ENCODE data around the gene QDPR. TPM values are rescaled to one million over a fixed set of nuclear protein-coding genes. Genes with fewer than 3 reads are reported as not detected.

The QDPR gene
- total and polyA plus RNA-seq, 2 donors (not counting 1 experiment from before 2014, with no cell fraction given) = 2.7 to 8.1 TPM

- ChIA-PET POLR2A (no interaction called here), CTCF (interaction anchor here (0.6 kb wide), 2 partner anchors 8 to 246 kb away, joined by 3 read pairs; no protein-coding TSS in a partner anchor)
- Mint-ChIP-seq H3K4me1 (no peaks in the 10 kb centered on the region), H3K4me3 (no peak overlapping the region), H3K9me3 (ENCODE audit: insufficient read depth) (no peaks in the 10 kb centered on the region), H3K27me3 (no peaks in the 10 kb centered on the region), H3K27ac (no peak overlapping the region)
- no peaks in the 10 kb centered on the region for H4K20me1 ChIP-seq (ENCODE audit: control insufficient read depth, insufficient read depth, low read length, poor library complexity, severe bottlenecking)
- H3K4me2 ChIP-seq (replicated peaks; ENCODE audit: low read depth, low read length, poor library complexity, severe bottlenecking) = no peak overlapping the region
- no peak overlapping the region for H3K9ac ChIP-seq (ENCODE audit: low read length)
- peak; percentile 27 for TF ChIP-seq CTCF (IDR thresholded peaks at IDR 0.05)
- TF ChIP-seq EZH2 (IDR thresholded peaks at IDR 0.05; ENCODE audit: borderline replicate concordance, insufficient read depth, low read depth, low read length, poor library complexity, severe bottlenecking) = no peak
- WGBS (ENCODE audit: insufficient coverage) = 92% methylated on average over 2 of the region's 9 CpGs
- H3K4me1 ChIP-seq (ENCODE audit: control insufficient read depth in 2 of 2, insufficient read depth in 2 of 2, low read length in 2 of 2) = no peaks in the 10 kb centered on the region
- H3K27ac ChIP-seq (ENCODE audit: low read length in 2 of 2) = no peak overlapping the region
- DNase-seq (no peak), ATAC-seq (ENCODE audit: low read depth) (no peak)
- no peaks in the 10 kb centered on the region for H3K79me2 ChIP-seq (ENCODE audit: control insufficient read depth, insufficient read depth, low read length)
- intact Hi-C loops (cut with micrococcal nuclease) = no loop called here
- no peak overlapping the region for H3K4me3 ChIP-seq (ENCODE audit: control extremely low read depth in 1 of 5, extremely low read depth in 1 of 5, insufficient read depth in 1 of 5, low read depth in 2 of 5, low read length in 4 of 5)
- no peaks in the 10 kb centered on the region for H3K36me3 ChIP-seq (replicated peaks in 1 of 2; ENCODE audit: control extremely low read depth in 1 of 2, control insufficient read depth in 1 of 2, extremely low read depth in 1 of 2, insufficient read depth in 2 of 2, low read length in 1 of 2)
- H2AFZ ChIP-seq (ENCODE audit: insufficient read depth, low read depth, low read length, poor library complexity, severe bottlenecking) = no peak overlapping the region
- H3K27me3 ChIP-seq (replicated peaks in 1 of 4; ENCODE audit: control extremely low read depth in 1 of 4, control insufficient read depth in 3 of 4, insufficient read depth in 4 of 4, low read length in 3 of 4) = no peaks in the 10 kb centered on the region
- H3K9me3 ChIP-seq (ENCODE audit: control extremely low read depth in 1 of 3, control insufficient read depth in 2 of 3, insufficient read depth in 1 of 3, low read length in 2 of 3) = peaks cover 0 to 8% (median 0%) of the 10 kb centered on the region in 3 donors
Observed at GRCh38 chr4:17468619-17469221, 43.2 kb downstream of the QDPR start.

DNA sequence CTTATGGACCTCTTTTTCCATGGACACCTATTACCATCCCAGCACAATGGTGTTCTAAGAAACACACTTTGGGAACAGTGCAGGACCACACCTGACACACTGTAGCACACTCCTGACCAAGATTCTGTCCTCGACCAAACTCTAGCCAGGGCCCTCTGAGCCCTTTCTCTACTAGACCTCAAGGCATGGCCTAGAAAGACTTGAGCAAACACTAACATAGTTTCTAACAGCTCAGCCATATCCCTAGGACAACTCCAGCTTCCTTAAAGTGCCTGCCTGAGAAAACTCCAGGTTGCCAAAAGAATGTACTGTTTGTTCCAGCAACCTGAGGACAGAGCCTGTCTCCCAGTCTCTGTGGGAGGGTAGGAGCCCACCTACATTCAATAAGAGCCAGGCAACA lies 48.3 kb downstream of the QDPR start:
- Histone ChIP-seq H2AFZ (ENCODE audit: insufficient read depth, low read depth, low read length, poor library complexity, severe bottlenecking) (no peak overlapping the region), H3K4me1 (ENCODE audit: control insufficient read depth in 2 of 2, insufficient read depth in 2 of 2, low read length in 2 of 2) (no peaks in the 10 kb centered on the region), H3K9ac (ENCODE audit: low read length) (no peak overlapping the region), H3K27me3 (replicated peaks in 1 of 4; ENCODE audit: control extremely low read depth in 1 of 4, control insufficient read depth in 3 of 4, insufficient read depth in 4 of 4, low read length in 3 of 4) (no peaks in the 10 kb centered on the region), H4K20me1 (ENCODE audit: control insufficient read depth, insufficient read depth, low read length, poor library complexity, severe bottlenecking) (no peaks in the 10 kb centered on the region), H3K4me2 (replicated peaks; ENCODE audit: low read depth, low read length, poor library complexity, severe bottlenecking) (no peak overlapping the region), H3K9me3 (ENCODE audit: control extremely low read depth in 1 of 3, control insufficient read depth in 2 of 3, insufficient read depth in 1 of 3, low read length in 2 of 3) (peaks cover 0 to 8% (median 0%) of the 10 kb centered on the region in 3 donors), H3K36me3 (replicated peaks in 1 of 2; ENCODE audit: control extremely low read depth in 1 of 2, control insufficient read depth in 1 of 2, extremely low read depth in 1 of 2, insufficient read depth in 2 of 2, low read length in 1 of 2) (no peaks in the 10 kb centered on the region), H3K27ac (ENCODE audit: low read length in 2 of 2) (no peak overlapping the region), H3K79me2 (ENCODE audit: control insufficient read depth, insufficient read depth, low read length) (no peaks in the 10 kb centered on the region), H3K4me3 (ENCODE audit: control extremely low read depth in 1 of 5, extremely low read depth in 1 of 5, insufficient read depth in 1 of 5, low read depth in 2 of 5, low read length in 4 of 5) (no peak overlapping the region)
- WGBS (ENCODE audit: insufficient coverage) = 100% methylated on average over 1 of the region's 1 CpG
- intact Hi-C loops (cut with micrococcal nuclease) = no loop called here
- no peaks in the 10 kb centered on the region for H3K9me3 Mint-ChIP-seq (ENCODE audit: insufficient read depth)
- ATAC-seq (ENCODE audit: low read depth) (no peak), DNase-seq (no peak)
- no peaks in the 10 kb centered on the region for H3K27me3 Mint-ChIP-seq
- H3K4me1 Mint-ChIP-seq = no peaks in the 10 kb centered on the region
- CTCF ChIA-PET = no interaction called here
- no peak overlapping the region for H3K4me3 Mint-ChIP-seq
- TF ChIP-seq EZH2 (IDR thresholded peaks at IDR 0.05; ENCODE audit: borderline replicate concordance, insufficient read depth, low read depth, low read length, poor library complexity, severe bottlenecking) (no peak), CTCF (IDR thresholded peaks at IDR 0.05) (no peak)
- POLR2A ChIA-PET = no interaction called here
- H3K27ac Mint-ChIP-seq = no peak overlapping the region

Measured in B cell (primary cell).